Suprapubic skin (tissue), 4 donors: ENCODE results near the gene ALG12.

ENCODE experiments used
- POLR2A ChIP-seq, 2 donors: fragments of 450-650 bp; IDR thresholded peaks; one replicate each; pipeline ENCODE4 v1.6.1; 2017; ENCODE audit warnings: antibody characterized with exemption in 2 of 2, mild to moderate bottlenecking in 2 of 2, moderate library complexity in 2 of 2
- POLR2AphosphoS5 ChIP-seq, 3 donors: sonication (generic); formaldehyde crosslinking; IDR thresholded peaks; one replicate each; pipeline ENCODE4 v1.6.1; 2017; ENCODE audit warnings: antibody characterized with exemption in 3 of 3
- TF ChIP-seq, protein P1 (sequence below), 2 donors: fragments of 200-600 bp in 1 of 2; fragments of 450-650 bp in 1 of 2; sonication (generic) in 1 of 2; IDR thresholded peaks; one replicate each; pipeline ENCODE4 v1.5.1; 2016 to 2019; ENCODE audit warnings: antibody characterized with exemption in 2 of 2, mild to moderate bottlenecking in 1 of 2, moderate library complexity in 1 of 2

DNA sequence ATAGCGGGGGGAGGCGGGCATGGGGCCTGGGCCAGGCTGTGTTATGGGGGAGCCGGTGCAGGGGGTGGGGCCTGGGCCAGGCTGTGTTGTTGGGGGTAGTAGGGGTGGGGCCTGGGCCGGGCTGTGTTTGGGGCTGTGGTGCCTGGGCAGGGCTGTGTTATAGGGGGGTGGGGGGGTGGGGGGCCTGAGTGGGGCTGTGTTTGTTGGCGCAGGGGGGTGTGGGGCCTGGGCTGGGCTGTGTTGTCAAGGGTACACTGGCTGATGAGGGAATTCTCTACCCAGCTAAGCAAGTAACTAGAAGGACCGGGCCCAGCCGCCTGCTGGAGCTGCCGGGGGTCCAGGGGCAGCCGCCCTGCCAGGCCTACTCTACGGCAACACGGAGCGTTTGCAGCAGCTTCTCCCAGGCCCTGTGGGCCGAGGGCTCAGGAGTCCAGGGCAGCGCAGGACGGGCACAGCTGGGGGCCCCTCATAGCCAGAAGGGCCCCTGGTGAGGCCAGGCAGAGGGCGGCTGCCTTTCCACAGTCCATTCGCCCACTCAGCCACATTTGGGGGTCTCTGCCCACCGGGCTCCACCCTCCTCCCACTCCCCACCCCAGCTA, 32.3 kb upstream of the ALG12 start:
- TF ChIP-seq POLR2AphosphoS5 (IDR thresholded peaks at IDR 0.05) (no peak), POLR2A (IDR thresholded peaks at IDR 0.05) (no peak)
- TF ChIP-seq, protein P1, sequence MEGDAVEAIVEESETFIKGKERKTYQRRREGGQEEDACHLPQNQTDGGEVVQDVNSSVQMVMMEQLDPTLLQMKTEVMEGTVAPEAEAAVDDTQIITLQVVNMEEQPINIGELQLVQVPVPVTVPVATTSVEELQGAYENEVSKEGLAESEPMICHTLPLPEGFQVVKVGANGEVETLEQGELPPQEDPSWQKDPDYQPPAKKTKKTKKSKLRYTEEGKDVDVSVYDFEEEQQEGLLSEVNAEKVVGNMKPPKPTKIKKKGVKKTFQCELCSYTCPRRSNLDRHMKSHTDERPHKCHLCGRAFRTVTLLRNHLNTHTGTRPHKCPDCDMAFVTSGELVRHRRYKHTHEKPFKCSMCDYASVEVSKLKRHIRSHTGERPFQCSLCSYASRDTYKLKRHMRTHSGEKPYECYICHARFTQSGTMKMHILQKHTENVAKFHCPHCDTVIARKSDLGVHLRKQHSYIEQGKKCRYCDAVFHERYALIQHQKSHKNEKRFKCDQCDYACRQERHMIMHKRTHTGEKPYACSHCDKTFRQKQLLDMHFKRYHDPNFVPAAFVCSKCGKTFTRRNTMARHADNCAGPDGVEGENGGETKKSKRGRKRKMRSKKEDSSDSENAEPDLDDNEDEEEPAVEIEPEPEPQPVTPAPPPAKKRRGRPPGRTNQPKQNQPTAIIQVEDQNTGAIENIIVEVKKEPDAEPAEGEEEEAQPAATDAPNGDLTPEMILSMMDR (IDR thresholded peaks at IDR 0.05): no peak
